T47D (cell line): ENCODE results near the gene REEP1.
A peak's percentile ranks its signal among the peaks of the same experiment; 100 is the strongest.

ENCODE experiments used
- DNase-seq, 2 experiments: peaks; one replicate each; pipeline versions ENCODE4 v3.0.0 to v3.0.0-alpha.2; 2011 to 2012; ENCODE audit warnings: low read depth in 1 of 2, low spot score in 1 of 2
- JUND ChIP-seq: IDR thresholded peaks from 2 replicates; pipeline ENCODE4 v1.6.1; 2012; ENCODE audit warnings: low read depth
- in situ Hi-C: cut with HindIII; loops from 2 replicates; pipeline ENCODE4 v1.10.0; 2016; ENCODE audit warnings: low sequenced_read_pairs, low pct_unique_long_range_greater_than_20kb

Gene REEP1

GRCh38 chr2:86337244-86337835 lies at the start of gene REEP1:
Gene REEP1 (minus strand): TSS chr2:86337626. CDS start chr2:86337510, 116 bp downstream.
- in situ Hi-C loops = no loop called here
- DNase-seq = peak; percentile 34 to 63

DNA sequence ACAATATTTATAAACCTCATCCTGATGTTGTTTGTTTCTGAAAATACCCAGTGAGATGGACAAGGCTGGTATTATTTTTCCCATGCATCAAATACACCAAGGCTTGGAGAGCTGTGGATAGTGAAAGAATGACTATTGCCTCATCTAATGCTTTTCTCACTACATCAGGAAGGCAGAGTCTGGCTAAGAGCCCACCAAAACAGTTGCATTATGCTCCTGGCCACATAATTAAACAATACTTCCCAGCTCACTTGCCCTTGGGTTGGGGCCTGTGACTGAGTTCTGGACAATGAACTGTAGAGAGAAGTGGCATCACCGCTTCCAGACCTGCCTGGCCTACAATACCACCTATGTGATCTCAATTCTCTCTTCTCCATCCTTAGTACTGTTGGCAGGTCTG lies 46.4 kb upstream of the REEP1 start:
- DNase-seq = no peak
- in situ Hi-C loops = no loop called here
- TF ChIP-seq JUND = no peak

More at GRCh38 chr2:86337244-86337835, at the start of gene REEP1:
- no peak for TF ChIP-seq JUND

DNA sequence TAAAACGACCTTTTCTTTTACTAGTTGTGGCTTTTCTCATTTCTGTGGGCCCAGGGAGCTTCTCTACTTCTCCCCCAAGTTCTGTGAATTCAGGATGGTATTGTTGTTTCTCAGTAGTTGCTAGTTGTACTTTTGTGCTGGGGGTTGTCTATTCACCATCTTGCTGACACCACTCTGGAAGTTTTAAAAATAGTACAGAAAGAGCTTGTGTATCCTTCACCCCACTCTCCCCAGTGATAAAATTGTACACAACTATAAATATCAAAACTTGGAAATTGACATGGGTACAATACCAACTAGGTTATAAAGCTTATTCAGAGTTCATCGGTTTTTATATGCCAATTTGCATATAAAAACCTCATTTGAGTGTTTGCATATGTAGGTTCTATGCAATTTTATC lies 45.3 kb upstream of the REEP1 start:
- in situ Hi-C loops = no loop called here
- no peak for DNase-seq
- no peak for TF ChIP-seq JUND

GRCh38 chr2:86382108-86382507 lies 44.7 kb upstream of the REEP1 start:
- in situ Hi-C loops = no loop called here
- no peak for DNase-seq

GRCh38 chr2:86378469-86378868 lies 41.0 kb upstream of the REEP1 start:
- in situ Hi-C loops = no loop called here
- TF ChIP-seq JUND = no peak
- no peak for DNase-seq

More at GRCh38 chr2:86382108-86382507, 44.7 kb upstream of the REEP1 start:
- no peak for TF ChIP-seq JUND

- in situ Hi-C loops = no loop called here
- no peak for TF ChIP-seq JUND
- no peak for DNase-seq
Measured at GRCh38 chr2:86375623-86376022, 38.2 kb upstream of the REEP1 start.

GRCh38 chr2:86372641-86373502 lies 35.4 kb upstream of the REEP1 start:
- peak; percentile 15 to 74 for DNase-seq
- no peak for TF ChIP-seq JUND
- in situ Hi-C loops = no loop called here

GRCh38 chr2:86372133-86372532 lies 34.7 kb upstream of the REEP1 start:
- DNase-seq = no peak
- no peak for TF ChIP-seq JUND
- in situ Hi-C loops = no loop called here

DNA sequence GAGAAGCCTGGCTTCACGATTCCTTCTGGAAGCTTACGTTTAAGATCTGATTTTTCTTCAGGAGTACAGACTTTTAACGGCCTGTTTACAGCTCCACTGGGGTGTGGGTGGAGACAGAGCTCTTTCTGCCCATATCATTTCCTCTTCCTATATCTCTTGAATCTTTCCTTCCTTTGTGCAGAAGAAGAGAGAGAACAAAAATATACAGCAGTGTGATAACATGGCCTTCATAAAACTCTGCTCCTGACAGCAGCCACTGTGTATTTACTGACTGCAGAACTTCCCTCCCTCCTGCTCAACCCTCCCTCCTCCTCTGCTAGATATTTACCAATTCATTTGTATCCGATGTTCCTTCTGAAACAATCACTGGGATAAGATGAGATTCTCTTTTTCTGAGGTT lies 34.1 kb upstream of the REEP1 start:
- in situ Hi-C loops = no loop called here
- no peak for TF ChIP-seq JUND
- DNase-seq = no peak

- in situ Hi-C loops = no loop called here
- no peak for DNase-seq
- TF ChIP-seq JUND = no peak
Measured at GRCh38 chr2:86370579-86370978, 33.2 kb upstream of the REEP1 start.

DNA sequence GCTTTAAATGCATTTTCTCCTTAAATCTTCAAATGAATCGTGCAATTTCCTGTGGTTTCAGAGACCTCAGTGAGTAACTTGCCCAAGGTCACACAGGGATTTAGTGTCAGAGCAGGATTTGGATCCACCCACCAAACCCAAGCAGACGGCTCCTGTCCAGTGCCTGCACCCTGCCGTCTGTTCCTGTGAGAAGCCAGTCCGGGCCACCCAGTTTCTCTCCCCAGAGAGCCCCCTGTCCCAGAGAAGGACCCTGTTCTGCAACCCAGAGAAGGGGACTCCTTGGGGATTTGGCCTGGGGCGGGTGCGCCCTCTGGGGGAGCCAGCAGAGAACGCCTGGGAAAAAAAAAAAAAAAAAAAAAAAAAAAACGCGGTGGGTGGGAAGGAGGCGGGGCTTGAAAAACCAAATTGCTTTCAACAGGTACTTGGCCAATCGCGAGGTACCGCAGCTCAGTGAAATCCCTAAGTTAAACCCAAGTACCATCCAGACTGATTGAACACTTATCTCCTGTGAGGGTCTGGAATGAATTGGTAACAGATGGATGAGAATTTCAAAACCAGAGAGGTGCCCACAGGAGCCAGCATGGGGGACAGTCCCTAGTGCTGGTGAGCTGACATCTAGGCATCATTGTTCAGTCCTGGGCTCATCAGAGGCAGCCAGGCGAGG lies 30.9 kb upstream of the REEP1 start:
- no peak for TF ChIP-seq JUND
- DNase-seq = peak in 1 of 2 experiments; percentile 44
- in situ Hi-C loops = no loop called here

GRCh38 chr2:86367499-86367777 lies 30.0 kb upstream of the REEP1 start:
- no peak for DNase-seq
- in situ Hi-C loops = no loop called here
- TF ChIP-seq JUND = no peak

GRCh38 chr2:86366651-86367498 lies 29.4 kb upstream of the REEP1 start:
- no peak for DNase-seq
- TF ChIP-seq JUND = no peak
- in situ Hi-C loops = no loop called here
